Transverse colon (tissue), 4 donors: ENCODE results near the gene VSX2. TPM values are rescaled to one million over a fixed set of nuclear protein-coding genes. Genes with fewer than 3 reads are reported as not detected.

Experiments used
- DNase-seq: peaks from one replicate; pipeline ENCODE4 v3.0.0-alpha.2; 2019
- H3K27ac ChIP-seq, 4 donors: fragments of 200-600 bp; sonication (generic); 2 replicates each; pipeline ENCODE4 v1.5.1; 2016 to 2018; ENCODE audit warnings: inconsistent platforms in 4 of 4
- H3K27me3 ChIP-seq: fragments of 200-600 bp; sonication (generic); 2 replicates; pipeline ENCODE4 v1.5.1; 2017; ENCODE audit warnings: inconsistent platforms
- H3K36me3 ChIP-seq, 4 donors: fragments of 200-600 bp; sonication (generic); 2 replicates each; pipeline ENCODE4 v1.5.1; 2017 to 2019; ENCODE audit warnings: inconsistent platforms in 4 of 4
- H3K4me1 ChIP-seq, 4 donors: fragments of 200-600 bp; sonication (generic); 2 replicates each; pipeline ENCODE4 v1.5.1; 2017 to 2020; ENCODE audit warnings: inconsistent platforms in 4 of 4
- H3K4me3 ChIP-seq, 4 donors: fragments of 200-600 bp; sonication (generic); 1 replicate in 1 of 4; 2 replicates in 3 of 4; pipeline versions ENCODE4 v1.5.1 to v1.6.1; 2017 to 2019; ENCODE audit warnings: inconsistent platforms in 4 of 4
- H3K9me3 ChIP-seq, 2 donors: fragments of 200-600 bp; sonication (generic); 2 replicates each; pipeline ENCODE4 v1.5.1; 2017 to 2019; ENCODE audit warnings: inconsistent platforms in 2 of 2
- CTCF ChIP-seq, 5 experiments: fragments of 200-600 bp in 3 of 5; fragments of 450-650 bp in 2 of 5; sonication (generic) in 3 of 5; IDR thresholded peaks; 1 replicate in 2 of 5; 2 replicates in 3 of 5; pipeline ENCODE4 v1.5.1; 2016 to 2017; ENCODE audit warnings: antibody characterized with exemption in 5 of 5, inconsistent platforms in 3 of 5, mild to moderate bottlenecking in 2 of 5, moderate library complexity in 1 of 5
- EP300 ChIP-seq: sonication (generic); formaldehyde crosslinking; IDR thresholded peaks from one replicate; pipeline ENCODE4 v1.6.1; 2017; ENCODE audit warnings: antibody characterized with exemption, low read depth
- POLR2A ChIP-seq: fragments of 450-650 bp; IDR thresholded peaks from one replicate; pipeline ENCODE4 v1.6.1; 2016; ENCODE audit warnings: antibody characterized with exemption, mild to moderate bottlenecking, moderate library complexity
- POLR2AphosphoS5 ChIP-seq, 3 donors: sonication (generic); formaldehyde crosslinking; IDR thresholded peaks; one replicate each; pipeline ENCODE4 v1.6.1; 2016; ENCODE audit warnings: antibody characterized with exemption in 3 of 3
- WGBS, 2 donors: methylation state at CpG; one replicate each; pipeline ENCODE4 v1.1.5; 2018; ENCODE audit warnings: low coverage in 1 of 2; 5-methylcytosine and 5-hydroxymethylcytosine counted together
- in situ Hi-C, 4 donors: fragments of 200-750 bp; cut with MboI; loops; one replicate each; pipeline versions ENCODE4 v1.15.0 to v1.15.1; 2017; ENCODE audit warnings: low sequenced_read_pairs in 3 of 4, low pct_ligation_motif_present in 1 of 4, low pct_unique_long_range_greater_than_20kb in 1 of 4
- intact Hi-C: fragments of 100-400 bp; cut with DNase I; formaldehyde crosslinking; loops from one replicate; pipeline ENCODE4 v1.15.1; 2023; ENCODE audit warnings: low total_unique reads
- total RNA-seq, 4 donors: library from RNA; depleted of rRNA; stranded (reverse); fragments of >200 nt; gene quantifications; one replicate each; pipeline ENCODE4 v1.1.0, GENCODE V29; 2016

The VSX2 gene
- total RNA-seq, 4 donors from 2014 or later, result not detected

DNA sequence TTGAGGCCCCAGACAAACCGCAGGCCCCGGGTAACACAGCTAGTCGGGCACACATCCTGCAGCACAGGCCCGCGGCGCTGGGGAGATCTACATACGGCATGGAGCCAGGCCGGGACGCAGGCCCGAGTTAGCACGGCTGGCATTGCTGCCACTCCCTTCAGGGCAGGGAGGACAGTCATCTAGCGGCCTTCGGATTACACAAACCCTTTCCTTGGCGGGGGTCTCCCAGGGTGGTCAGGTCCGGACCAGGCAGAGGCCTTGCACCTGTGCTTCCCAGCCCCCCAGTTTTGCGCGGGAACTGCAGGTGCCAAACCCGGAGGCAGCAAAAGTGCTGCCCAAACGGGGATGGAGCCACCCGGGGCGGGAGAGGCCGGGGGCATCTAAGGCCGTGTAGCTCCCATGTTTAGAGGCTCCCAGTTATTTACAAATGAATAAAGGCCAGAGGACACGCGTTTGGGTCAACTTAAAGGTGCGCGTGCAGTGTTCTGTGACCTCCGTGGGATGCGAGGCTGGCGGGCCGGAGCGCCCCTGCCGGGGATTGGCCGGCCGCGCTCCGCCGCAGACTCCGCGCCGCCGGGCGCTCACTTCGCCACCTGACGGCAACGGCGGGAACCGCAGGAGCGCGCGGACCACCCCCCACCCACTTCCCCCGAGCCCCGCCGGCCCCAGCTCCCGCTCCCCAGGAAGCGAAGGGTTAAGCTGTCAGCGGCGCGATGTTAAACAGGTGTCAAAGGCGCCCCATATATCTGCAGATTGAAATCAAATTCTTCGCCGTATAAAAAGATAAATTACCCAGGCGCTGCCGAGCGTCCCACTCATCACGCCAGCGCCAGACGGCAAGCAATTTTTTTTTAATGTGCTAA, 18.1 kb downstream of the VSX2 start:
- 3% methylated on average over 59 of the region's 68 CpGs; no CpG with 5 or more reads in 1 of the 2 donors for WGBS, 2 donors
- H3K4me1 ChIP-seq, result peaks cover 5 to 15% (median 14%) of the 10 kb centered on the region in 4 donors
- intact Hi-C loops, result no loop called here

DNA sequence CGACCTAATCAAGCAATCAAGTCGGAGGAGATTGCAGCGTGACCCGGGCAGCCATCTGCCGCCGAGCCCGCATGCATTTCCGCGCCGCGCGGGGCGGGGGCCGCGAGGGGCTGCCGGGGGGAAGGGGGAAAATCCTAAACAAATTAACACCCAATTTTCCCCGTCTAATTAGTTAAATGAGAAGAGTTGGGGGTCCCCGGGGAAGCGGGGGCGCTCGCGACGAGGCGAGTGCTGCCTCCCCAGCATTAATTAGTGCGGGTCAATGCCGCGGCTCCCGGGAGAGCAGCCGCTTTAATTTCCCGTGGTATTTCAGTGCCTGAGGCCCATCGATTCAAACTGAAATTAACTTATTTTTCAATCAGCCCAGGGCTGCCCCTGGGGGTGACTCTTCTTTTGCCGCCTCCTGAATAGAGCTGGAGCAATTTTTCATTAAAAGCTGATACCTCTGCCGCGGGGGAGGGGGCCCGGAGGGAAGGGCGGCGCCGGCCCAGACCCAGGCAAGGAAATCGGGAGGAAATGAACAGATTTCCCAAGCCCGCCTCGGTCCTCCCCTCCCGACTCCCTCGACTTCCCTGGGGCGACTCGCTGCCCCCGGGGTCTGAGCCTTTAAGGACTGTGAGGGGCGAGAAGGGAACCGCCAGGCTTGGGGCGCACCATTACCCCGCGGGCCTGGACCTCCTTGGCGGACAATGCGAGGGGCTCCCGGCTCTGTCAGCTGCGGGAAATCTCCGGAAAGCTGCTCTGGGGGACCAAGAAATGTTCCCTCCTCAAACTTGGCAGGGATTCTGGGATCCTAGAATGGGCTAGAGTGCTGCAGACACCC, 18.9 kb downstream of the VSX2 start:
- no peak for DNase-seq
- Histone ChIP-seq H3K4me3 (peak overlapping the region; percentile 31 to 64 (median 44)), H3K4me1 (peaks cover 5 to 15% (median 14%) of the 10 kb centered on the region in 4 donors), H3K9me3 (no peaks in the 10 kb centered on the region), H3K36me3 (no peaks in the 10 kb centered on the region), H3K27me3 (peaks cover 29% of the 10 kb centered on the region), H3K27ac (no peak overlapping the region)
- intact Hi-C loops (no loop called here), in situ Hi-C loops (loop anchor here in 2 of 4 donors (10.0 kb wide), 2 partner anchors 143 to 153 kb away; no protein-coding TSS in a partner anchor)
- TF ChIP-seq EP300, result no peak
- TF ChIP-seq CTCF (IDR thresholded peaks at IDR 0.05), result no peak
- WGBS, 2 donors, result 0 to 12% methylated on average over 4 to 56 of the region's 56 CpGs

More for the DNA sequence above, 18.1 kb downstream of the VSX2 start:
- Histone ChIP-seq H3K27me3 (peaks cover 33% of the 10 kb centered on the region), H3K27ac (no peak overlapping the region), H3K9me3 (no peaks in the 10 kb centered on the region), H3K4me3 (peak overlapping the region; percentile 31 to 64 (median 44)), H3K36me3 (no peaks in the 10 kb centered on the region)
- DNase-seq, result peak; percentile 43
- TF ChIP-seq POLR2A (no peak), CTCF (IDR thresholded peaks at IDR 0.05) (peak; percentile 51 to 99 (median 95))
- in situ Hi-C loops, result loop anchor here in 2 of 4 donors (10.0 kb wide), 2 partner anchors 143 to 153 kb away; no protein-coding TSS in a partner anchor

GRCh38 chr14:74258764-74259035, 19.5 kb downstream of the VSX2 start:
- Histone ChIP-seq H3K4me3 (no peak overlapping the region), H3K36me3 (no peaks in the 10 kb centered on the region), H3K9me3 (no peaks in the 10 kb centered on the region), H3K27ac (no peak overlapping the region), H3K4me1 (peaks cover 5 to 15% (median 14%) of the 10 kb centered on the region in 4 donors), H3K27me3 (peaks cover 25% of the 10 kb centered on the region)
- in situ Hi-C loops, result loop anchor here in 2 of 4 donors (10.0 kb wide), 2 partner anchors 144 to 154 kb away; no protein-coding TSS in a partner anchor
- intact Hi-C loops, result no loop called here
- WGBS, 2 donors, result 74% methylated on average over 3 of the region's 3 CpGs; no CpG with 5 or more reads in 1 of the 2 donors
- TF ChIP-seq POLR2AphosphoS5 (IDR thresholded peaks at IDR 0.05) (no peak), CTCF (IDR thresholded peaks at IDR 0.05) (no peak), EP300 (no peak)
- DNase-seq, result no peak

DNA sequence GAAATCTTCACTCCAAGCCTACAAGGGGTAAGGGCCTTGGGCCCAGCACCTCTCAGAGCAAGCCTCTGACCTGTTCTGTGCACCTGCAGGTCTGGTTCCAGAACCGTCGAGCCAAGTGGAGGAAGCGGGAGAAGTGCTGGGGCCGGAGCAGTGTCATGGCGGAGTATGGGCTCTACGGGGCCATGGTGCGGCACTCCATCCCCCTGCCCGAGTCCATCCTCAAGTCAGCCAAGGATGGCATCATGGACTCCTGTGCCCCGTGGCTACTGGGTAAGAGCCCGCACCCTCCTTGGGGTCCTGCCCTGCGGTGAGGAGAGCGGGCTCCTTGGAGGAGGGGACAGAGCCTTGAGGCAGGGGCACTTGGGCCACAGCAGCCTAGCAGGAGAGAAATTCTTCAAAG, 20.3 kb downstream of the VSX2 start:
- in situ Hi-C loops, result loop anchor here in 2 of 4 donors (10.0 kb wide), 2 partner anchors 145 to 155 kb away; no protein-coding TSS in a partner anchor

More for the DNA sequence above, 20.3 kb downstream of the VSX2 start:
- Histone ChIP-seq H3K4me3 (no peak overlapping the region), H3K9me3 (no peaks in the 10 kb centered on the region), H3K27ac (no peak overlapping the region), H3K36me3 (no peaks in the 10 kb centered on the region), H3K4me1 (peaks cover 5 to 15% (median 14%) of the 10 kb centered on the region in 4 donors), H3K27me3 (peaks cover 19% of the 10 kb centered on the region)
- DNase-seq, result no peak
- 97% methylated on average over 12 of the region's 12 CpGs; no CpG with 5 or more reads in 1 of the 2 donors for WGBS, 2 donors
- intact Hi-C loops, result no loop called here
- TF ChIP-seq POLR2A, result no peak
- TF ChIP-seq CTCF (IDR thresholded peaks at IDR 0.05), result no peak
- no peak for TF ChIP-seq EP300
